IPS-NIHi11 (cell line): ENCODE data around the gene PRCD.

Source experiments
- DNase-seq: peaks from one replicate; pipeline ENCODE4 v3.0.0; 2012; ENCODE audit warnings: mixed read lengths, low spot score

PRCD gene, protein sequence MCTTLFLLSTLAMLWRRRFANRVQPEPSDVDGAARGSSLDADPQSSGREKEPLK

DNA sequence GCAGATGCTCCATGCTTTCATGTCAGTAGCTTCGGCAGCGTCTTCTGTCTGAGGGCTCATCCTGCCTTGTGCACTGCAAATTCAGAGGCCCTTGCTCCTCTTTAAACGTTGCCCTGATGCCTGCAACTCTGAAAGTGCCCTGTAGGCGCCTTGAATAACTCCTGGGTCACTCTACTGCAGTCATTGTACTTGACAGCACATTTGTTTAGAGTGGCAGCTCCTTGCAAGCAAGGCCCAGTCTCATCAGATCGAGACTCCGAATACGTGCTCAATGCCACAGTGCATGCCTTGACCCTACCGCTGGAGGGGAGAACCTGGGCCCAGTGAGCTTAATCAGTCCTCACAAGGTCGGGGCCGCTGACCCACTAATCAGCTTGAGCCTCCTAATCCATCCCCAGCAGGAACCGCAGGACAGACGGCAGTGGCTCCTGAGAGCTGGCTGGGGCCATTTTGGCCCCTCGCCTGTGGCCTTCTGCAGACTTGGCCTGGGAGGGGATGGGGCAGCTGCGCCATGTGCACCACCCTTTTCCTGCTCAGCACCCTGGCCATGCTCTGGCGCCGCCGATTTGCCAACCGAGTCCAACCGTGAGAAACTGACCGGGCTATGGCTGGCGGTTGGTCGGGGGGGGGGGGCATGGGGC, at the start of gene PRCD:
TSS of gene PRCD (plus strand) at position 414 of the 641 bp plus-strand sequence. CDS start at position 512, 98 bp downstream.
- no peak for DNase-seq

DNA sequence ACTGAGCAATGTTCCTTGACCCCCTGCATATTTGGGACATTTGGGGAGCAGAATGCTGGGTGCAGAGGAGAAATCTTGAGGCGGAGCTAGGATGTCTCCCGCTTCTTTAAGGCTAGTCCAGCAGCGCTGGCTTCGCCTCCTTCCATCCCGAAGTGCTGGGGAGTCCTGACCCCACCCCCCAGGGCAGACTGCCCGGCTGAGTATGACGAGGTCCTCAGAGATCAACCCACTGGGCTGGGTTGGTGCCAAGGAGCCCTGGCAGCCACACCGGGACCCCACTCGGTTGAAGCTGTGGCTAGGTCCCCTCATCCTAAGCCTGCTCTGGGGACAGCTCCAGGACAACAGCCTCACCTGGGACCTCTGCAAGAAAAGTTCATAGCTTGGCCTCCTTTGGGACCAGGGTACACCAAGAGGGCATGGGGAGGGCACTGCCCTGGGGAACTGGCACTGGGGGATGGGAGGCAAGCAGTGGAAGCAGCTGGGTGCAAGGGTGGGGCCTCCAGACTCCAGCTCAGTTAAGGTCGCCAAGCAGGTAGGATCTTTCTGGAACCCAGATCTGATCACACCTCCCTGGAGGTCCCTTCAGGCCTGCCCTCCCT, 49.6 kb upstream of the PRCD start:
- no peak for DNase-seq

GRCh38 chr17:76491271-76492122, 48.3 kb upstream of the PRCD start:
- no peak for DNase-seq

- DNase-seq: no peak
These were observed 47.5 kb upstream of the PRCD start for GRCh38 chr17:76492123-76492988.

- no peak for DNase-seq
These were observed 46.8 kb upstream of the PRCD start for GRCh38 chr17:76492989-76493501.

- DNase-seq: no peak
These were observed 46.2 kb upstream of the PRCD start for GRCh38 chr17:76493505-76494167.

DNA sequence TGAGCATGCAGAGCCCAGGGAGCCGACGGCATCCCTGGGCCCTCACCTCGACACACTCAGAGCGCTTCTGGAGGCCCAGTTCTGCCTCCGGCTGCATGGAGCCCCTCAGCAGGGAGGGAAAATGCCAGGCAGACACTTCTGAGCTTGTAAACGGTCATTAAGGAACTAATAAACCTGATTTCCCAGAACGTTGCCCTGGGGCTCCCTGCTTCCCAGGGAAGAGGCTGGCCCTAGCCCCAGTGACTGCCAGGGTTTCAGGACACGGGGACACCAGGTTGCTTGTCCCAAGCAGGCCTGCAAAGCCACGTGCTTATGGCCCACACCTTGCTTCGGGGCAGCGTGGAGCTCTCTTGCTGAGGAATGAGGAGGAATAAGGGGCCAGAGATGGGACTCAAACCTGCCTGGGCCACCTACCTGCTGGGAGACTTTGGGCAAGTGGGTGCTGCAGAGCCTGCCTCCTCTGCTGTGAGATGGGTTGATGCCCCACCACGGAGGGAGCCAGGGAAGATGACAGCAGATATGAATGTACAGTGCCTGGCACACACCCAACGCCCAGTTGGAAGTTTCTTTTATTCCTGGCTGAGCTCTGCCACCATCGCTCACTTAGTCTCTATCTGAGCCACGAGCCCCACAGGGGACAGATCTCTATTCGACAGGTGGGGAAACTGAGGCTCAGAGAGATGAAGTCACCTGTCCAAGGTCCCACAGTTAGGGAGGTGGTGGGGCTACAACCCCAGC, 44.0 kb upstream of the PRCD start:
- no peak for DNase-seq

DNA sequence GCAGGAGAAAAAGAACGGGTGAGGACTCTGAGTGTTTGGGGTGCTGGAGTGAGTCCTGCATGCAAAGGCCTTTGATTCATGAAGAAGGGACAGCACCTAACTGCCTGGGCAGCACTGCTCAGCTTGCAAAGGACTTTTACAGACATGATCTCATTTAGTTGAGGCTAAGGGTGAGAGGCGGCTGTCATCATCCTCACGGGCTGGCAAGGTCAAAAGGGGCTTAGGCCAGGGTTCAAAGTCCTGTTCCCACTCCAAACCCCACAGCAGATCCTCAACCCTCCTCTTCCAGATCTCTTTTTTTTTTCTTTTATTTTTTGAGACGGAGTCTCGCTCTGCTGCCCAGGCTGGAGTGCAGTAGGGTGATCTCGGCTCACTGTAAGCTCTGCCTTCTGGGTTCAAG, 43.4 kb upstream of the PRCD start:
- no peak for DNase-seq

GRCh38 chr17:76497699-76497978, 42.2 kb upstream of the PRCD start:
- no peak for DNase-seq

- peak; percentile 66 for DNase-seq
These were observed 41.6 kb upstream of the PRCD start for GRCh38 chr17:76497979-76498875.

- DNase-seq: no peak
These were observed 41.0 kb upstream of the PRCD start for GRCh38 chr17:76498876-76499251.

- no peak for DNase-seq
These were observed 40.6 kb upstream of the PRCD start for GRCh38 chr17:76499267-76499667.

GRCh38 chr17:76500074-76500746, 39.6 kb upstream of the PRCD start:
- DNase-seq: no peak

DNA sequence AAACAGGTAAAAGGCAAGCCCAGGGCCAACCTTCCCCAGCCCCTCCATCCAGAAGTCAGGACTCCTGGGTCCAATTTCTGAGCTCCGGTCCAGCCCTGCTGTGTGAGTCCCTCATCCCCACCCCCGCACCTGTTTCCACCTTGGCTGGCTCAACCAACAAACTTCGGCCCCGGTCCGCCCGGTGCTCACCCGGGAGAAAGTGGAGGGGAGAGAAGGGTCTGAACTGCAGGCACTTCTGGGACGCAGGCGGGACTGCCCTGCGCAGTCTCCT, 39.2 kb upstream of the PRCD start:
- no peak for DNase-seq

GRCh38 chr17:76501018-76501826, 38.6 kb upstream of the PRCD start, which contains the start of gene RHBDF2:
TSS of gene RHBDF2 (minus strand) at chr17:76501423. CDS start at chr17:76481524, 19,899 bp downstream.
- DNase-seq: peak; percentile 98

GRCh38 chr17:76501827-76502307, 38.0 kb upstream of the PRCD start:
- no peak for DNase-seq

DNA sequence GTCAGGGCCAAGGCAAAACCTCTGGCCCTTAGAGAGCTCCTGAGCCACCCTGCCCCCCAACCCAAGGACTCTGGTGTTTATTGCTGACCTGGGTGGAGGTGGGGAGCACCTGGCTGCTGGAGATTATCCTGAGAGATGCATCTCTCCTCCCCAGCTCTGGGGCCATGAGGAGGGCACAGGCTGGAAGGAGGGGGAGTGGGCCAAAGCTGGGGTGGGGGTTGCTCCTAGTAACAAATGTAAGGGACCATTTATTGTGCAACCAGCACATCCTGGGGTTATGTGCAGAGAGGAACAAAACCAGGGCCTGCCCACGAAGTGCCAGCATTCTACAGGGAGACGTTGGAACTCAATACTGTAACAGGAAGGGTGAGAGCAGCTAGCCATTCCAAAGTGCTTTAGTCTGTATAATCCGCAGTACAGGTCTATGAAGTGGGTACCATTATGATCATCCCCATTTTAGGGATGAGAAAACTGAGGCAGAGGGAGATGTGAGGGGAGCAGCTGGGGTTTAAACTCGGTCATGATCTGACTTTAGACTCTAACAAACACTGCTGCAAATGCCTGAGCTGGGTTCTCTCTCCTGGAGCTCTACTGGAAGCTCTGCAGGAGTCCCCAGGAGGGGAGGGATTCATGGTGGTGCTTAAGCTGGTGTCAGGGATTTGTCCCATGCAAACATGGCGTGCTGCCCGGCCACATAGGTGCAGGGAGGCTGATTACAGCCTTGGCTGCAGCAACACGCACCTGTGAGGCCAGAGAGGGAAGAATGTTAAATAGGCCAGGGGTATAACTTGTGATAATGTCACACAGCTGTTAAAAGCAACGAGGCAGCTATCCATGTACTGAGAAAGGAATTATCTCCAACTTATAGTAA, 37.3 kb upstream of the PRCD start:
- DNase-seq: no peak
